DOHH2 (cell line): ENCODE results near the gene RBFOX2.

Source experiments
- H3F3A ChIP-seq: fragments of 200-600 bp; sonication (generic), shearing (Covaris generic); 2 replicates; pipeline ENCODE4 v1.6.0; 2016; ENCODE audit warnings: antibody characterized with exemption, mild to moderate bottlenecking; ENCODE audit not compliant: control insufficient read depth, insufficient read depth
- H3K27ac ChIP-seq: fragments of 200-600 bp; sonication (generic); 2 replicates; pipeline ENCODE4 v1.5.1; 2014; ENCODE audit warnings: low read depth, mild to moderate bottlenecking, low read length, moderate library complexity
- H3K27me3 ChIP-seq: fragments of 200-600 bp; sonication (generic); 2 replicates; pipeline ENCODE4 v1.6.1; 2014; ENCODE audit warnings: mild to moderate bottlenecking, low read length, mixed read lengths; ENCODE audit not compliant: control insufficient read depth
- H3K36me3 ChIP-seq: fragments of 200-600 bp; sonication (generic); 2 replicates; pipeline ENCODE4 v1.6.1; 2014; ENCODE audit warnings: mild to moderate bottlenecking, low read length, moderate library complexity, mixed read lengths; ENCODE audit not compliant: control insufficient read depth
- H3K4me1 ChIP-seq: fragments of 200-600 bp; sonication (generic); 2 replicates; pipeline ENCODE4 v1.6.1; 2014; ENCODE audit warnings: mild to moderate bottlenecking, low read length, mixed read lengths; ENCODE audit not compliant: control insufficient read depth
- H3K4me2 ChIP-seq: fragments of 200-600 bp; sonication (generic); 2 replicates; pipeline ENCODE4 v1.6.0; 2014; ENCODE audit warnings: mild to moderate bottlenecking, low read length, moderate library complexity
- H3K4me3 ChIP-seq: fragments of 200-600 bp; sonication (generic); 2 replicates; pipeline ENCODE4 v1.5.1; 2014; ENCODE audit warnings: mild to moderate bottlenecking, low read length, mixed read lengths
- H3K79me2 ChIP-seq: fragments of 200-600 bp; sonication (generic); 2 replicates; pipeline ENCODE4 v1.6.1; 2014; ENCODE audit warnings: mild to moderate bottlenecking, low read length, mixed read lengths; ENCODE audit not compliant: control insufficient read depth
- H3K9me2 ChIP-seq: fragments of 200-600 bp; sonication (generic); replicated peaks from 2 replicates; pipeline ENCODE4 v1.6.1; 2014; ENCODE audit warnings: mild to moderate bottlenecking, low read length, mixed read lengths; ENCODE audit not compliant: control insufficient read depth
- H3K9me3 ChIP-seq: fragments of 200-600 bp; sonication (generic); 2 replicates; pipeline ENCODE4 v1.6.1; 2014; ENCODE audit warnings: antibody characterized with exemption, low read length, mixed read lengths; ENCODE audit not compliant: control insufficient read depth, insufficient read depth
- H4K20me1 ChIP-seq: fragments of 200-600 bp; sonication (generic); 2 replicates; pipeline ENCODE4 v1.6.0; 2014; ENCODE audit warnings: low read depth, mild to moderate bottlenecking, antibody characterized with exemption, low read length, moderate library complexity; ENCODE audit not compliant: control insufficient read depth, insufficient read depth
- EZH2phosphoT487 ChIP-seq: fragments of 200-600 bp; sonication (generic); IDR thresholded peaks from 2 replicates; pipeline ENCODE4 v1.6.1; 2017; ENCODE audit warnings: borderline replicate concordance, mild to moderate bottlenecking, antibody characterized with exemption, low read length, moderate library complexity, mixed read lengths
- TF ChIP-seq, protein P1 (sequence below): fragments of 200-600 bp; sonication (generic); IDR thresholded peaks from one replicate; pipeline ENCODE4 v1.5.1; 2014; ENCODE audit warnings: antibody characterized with exemption, mild to moderate bottlenecking, low read depth, low read length; ENCODE audit not compliant: poor library complexity, severe bottlenecking

Gene RBFOX2

DNA sequence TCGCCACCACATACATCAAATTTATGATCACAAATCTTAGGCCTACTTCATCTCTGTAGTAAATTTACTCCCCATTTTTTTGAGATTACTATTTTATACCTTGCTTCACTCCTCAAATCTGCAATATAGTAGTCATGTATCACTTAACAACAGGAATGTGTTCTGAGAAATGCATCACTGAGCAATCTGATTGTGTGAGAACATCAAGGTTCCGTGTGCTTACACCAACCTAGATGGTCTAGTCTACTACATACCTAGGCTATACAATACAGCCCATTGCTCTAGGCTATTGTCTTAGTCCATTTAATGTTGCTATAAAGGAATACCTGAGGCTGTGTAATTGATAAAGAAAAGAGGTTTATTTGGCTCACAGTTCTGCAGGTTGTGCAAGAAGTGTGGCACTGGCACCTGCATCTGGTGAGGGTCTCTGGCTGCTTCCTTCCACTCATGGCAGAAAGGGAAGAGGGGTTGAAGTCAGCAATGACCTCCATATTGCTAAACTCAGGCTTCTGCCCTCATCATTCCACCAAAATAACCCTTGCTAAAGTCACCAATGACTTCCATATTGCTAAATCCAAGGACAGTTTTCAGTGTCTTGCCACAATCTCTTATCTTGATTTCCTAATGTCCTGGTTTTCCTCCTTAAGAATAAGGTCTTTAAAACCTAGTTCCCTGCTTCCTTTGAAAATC lies 140.3 kb downstream of the RBFOX2 start:
- H3K27ac ChIP-seq, result no peak overlapping the region
- TF ChIP-seq, protein P1, sequence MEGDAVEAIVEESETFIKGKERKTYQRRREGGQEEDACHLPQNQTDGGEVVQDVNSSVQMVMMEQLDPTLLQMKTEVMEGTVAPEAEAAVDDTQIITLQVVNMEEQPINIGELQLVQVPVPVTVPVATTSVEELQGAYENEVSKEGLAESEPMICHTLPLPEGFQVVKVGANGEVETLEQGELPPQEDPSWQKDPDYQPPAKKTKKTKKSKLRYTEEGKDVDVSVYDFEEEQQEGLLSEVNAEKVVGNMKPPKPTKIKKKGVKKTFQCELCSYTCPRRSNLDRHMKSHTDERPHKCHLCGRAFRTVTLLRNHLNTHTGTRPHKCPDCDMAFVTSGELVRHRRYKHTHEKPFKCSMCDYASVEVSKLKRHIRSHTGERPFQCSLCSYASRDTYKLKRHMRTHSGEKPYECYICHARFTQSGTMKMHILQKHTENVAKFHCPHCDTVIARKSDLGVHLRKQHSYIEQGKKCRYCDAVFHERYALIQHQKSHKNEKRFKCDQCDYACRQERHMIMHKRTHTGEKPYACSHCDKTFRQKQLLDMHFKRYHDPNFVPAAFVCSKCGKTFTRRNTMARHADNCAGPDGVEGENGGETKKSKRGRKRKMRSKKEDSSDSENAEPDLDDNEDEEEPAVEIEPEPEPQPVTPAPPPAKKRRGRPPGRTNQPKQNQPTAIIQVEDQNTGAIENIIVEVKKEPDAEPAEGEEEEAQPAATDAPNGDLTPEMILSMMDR, result no peak
- TF ChIP-seq EZH2phosphoT487, result no peak

DNA sequence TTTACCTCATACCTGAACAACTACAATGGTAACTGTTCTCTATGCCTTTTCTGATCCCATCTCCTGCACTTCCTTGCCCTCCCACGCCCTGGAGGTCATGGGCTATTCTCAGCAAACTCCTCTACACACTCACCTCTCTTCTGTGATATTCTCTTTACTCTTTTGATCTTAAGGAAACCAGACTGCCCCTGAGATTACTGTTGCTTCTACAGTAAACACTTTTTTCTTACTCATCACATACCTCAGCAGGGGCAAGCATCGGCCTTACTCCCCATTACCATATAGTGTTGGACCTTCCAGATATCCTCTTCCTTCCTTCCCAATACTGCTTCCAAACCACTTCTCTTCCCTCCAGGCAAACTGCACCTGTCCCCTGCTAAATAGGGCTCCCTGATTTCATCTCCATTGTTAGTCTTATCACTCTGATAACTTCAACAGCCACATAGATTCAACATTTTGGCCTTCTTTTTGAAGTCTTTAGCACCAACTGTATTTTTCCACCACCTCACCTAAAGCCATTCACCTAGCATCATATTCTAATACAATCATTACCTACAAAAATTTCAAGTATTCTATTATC lies 141.2 kb downstream of the RBFOX2 start:
- no peak for TF ChIP-seq EZH2phosphoT487
- TF ChIP-seq, protein P1, result no peak
- H3K4me2 ChIP-seq, result no peak overlapping the region
- peaks cover 14% of the 10 kb centered on the region for H3F3A ChIP-seq
- H3K27ac ChIP-seq, result no peak overlapping the region
- H3K36me3 ChIP-seq, result no peaks in the 10 kb centered on the region; the same call in 1 of the 2 replicates
- no peaks in the 10 kb centered on the region for H3K9me2 ChIP-seq
- H3K79me2 ChIP-seq, result peaks cover 88% of the 10 kb centered on the region
- no peaks in the 10 kb centered on the region for H3K9me3 ChIP-seq
- H3K4me3 ChIP-seq, result no peak overlapping the region
- no peaks in the 10 kb centered on the region for H4K20me1 ChIP-seq
- peaks cover 36% of the 10 kb centered on the region for H3K4me1 ChIP-seq
- no peaks in the 10 kb centered on the region for H3K27me3 ChIP-seq

More for the DNA sequence above, 140.3 kb downstream of the RBFOX2 start:
- Histone ChIP-seq H4K20me1 (no peaks in the 10 kb centered on the region), H3K36me3 (no peaks in the 10 kb centered on the region; the same call in 1 of the 2 replicates), H3K79me2 (peaks cover 88% of the 10 kb centered on the region), H3K4me2 (no peak overlapping the region), H3K4me1 (peaks cover 33% of the 10 kb centered on the region), H3K9me3 (no peaks in the 10 kb centered on the region), H3K27me3 (no peaks in the 10 kb centered on the region), H3K9me2 (no peaks in the 10 kb centered on the region), H3F3A (peaks cover 5% of the 10 kb centered on the region; the same call in 1 of the 2 replicates), H3K4me3 (no peak overlapping the region)

- H3K27ac ChIP-seq, result no peak overlapping the region
- no peaks in the 10 kb centered on the region for H3K27me3 ChIP-seq
- peaks cover 87% of the 10 kb centered on the region for H3K79me2 ChIP-seq
- no peaks in the 10 kb centered on the region for H3K9me3 ChIP-seq
- H4K20me1 ChIP-seq, result no peaks in the 10 kb centered on the region
- H3K9me2 ChIP-seq, result no peaks in the 10 kb centered on the region
- no peaks in the 10 kb centered on the region; the same call in 1 of the 2 replicates for H3K36me3 ChIP-seq
- H3K4me1 ChIP-seq, result peaks cover 47% of the 10 kb centered on the region
- TF ChIP-seq, protein P1, result no peak
- no peak for TF ChIP-seq EZH2phosphoT487
- H3K4me2 ChIP-seq, result no peak overlapping the region
- no peak overlapping the region for H3K4me3 ChIP-seq
- peaks cover 17% of the 10 kb centered on the region for H3F3A ChIP-seq
Measured at GRCh38 chr22:35886309-35886708, 142.3 kb downstream of the RBFOX2 start.
